HEK293 (cell line): Measurements from ENCODE around the gene NUP62.

Source experiments
- CTCF ChIA-PET: fragments of 350-600 bp; formaldehyde crosslinking; extraction: SDS; loops from one replicate; lab custom pipeline; 2021; ENCODE audit warnings: antibody characterized with exemption; lab: Yijun Ruan, JAX
- POLR2A ChIA-PET: fragments of 300-600 bp; formaldehyde crosslinking; extraction: SDS; loops from one replicate; lab custom pipeline; 2020; ENCODE audit warnings: antibody characterized with exemption, inconsistent platforms; lab: Yijun Ruan, JAX
- H3K27ac ChIP-seq: fragments of 200-500 bp; sonication (Bioruptor generic); 2 replicates; pipeline ENCODE4 v1.5.1; 2014; ENCODE audit warnings: low read depth, low read length, control low read depth, inconsistent platforms; ENCODE audit errors: extremely low read depth
- H3K36me3 ChIP-seq, 2 experiments: fragments of 200-500 bp in 1 of 2; sonication (Bioruptor generic) in 1 of 2; 1 replicate in 1 of 2; 2 replicates in 1 of 2; pipeline ENCODE4 v1.5.1; 2014 to 2017; ENCODE audit warnings: inconsistent platforms in 2 of 2, low read length in 2 of 2; ENCODE audit not compliant: control insufficient read depth in 2 of 2, insufficient read depth in 1 of 2
- H3K4me1 ChIP-seq: fragments of 200-500 bp; sonication (Bioruptor generic); 2 replicates; pipeline ENCODE4 v1.5.1; 2014; ENCODE audit warnings: mild to moderate bottlenecking, low read length, inconsistent platforms; ENCODE audit not compliant: control insufficient read depth, insufficient read depth
- H3K4me3 ChIP-seq: 2 replicates; pipeline ENCODE4 v1.5.1; 2011; ENCODE audit warnings: low read depth, mild to moderate bottlenecking, control low read depth, low read length, moderate library complexity
- H3K9me3 ChIP-seq: fragments of 200-500 bp; sonication (Bioruptor generic); 2 replicates; pipeline ENCODE4 v1.5.1; 2014; ENCODE audit warnings: low read depth, low read length, inconsistent platforms; ENCODE audit not compliant: control insufficient read depth, insufficient read depth
- GLIS1 ChIP-seq: fragments of 450-650 bp; formaldehyde crosslinking; IDR thresholded peaks from 2 replicates; pipeline ENCODE4 v1.5.1; 2016; ENCODE audit warnings: missing biosample characterization, missing genetic modification characterization
- KLF16 ChIP-seq: fragments of 450-650 bp; formaldehyde crosslinking; IDR thresholded peaks from 2 replicates; pipeline ENCODE4 v1.5.1; 2017; ENCODE audit warnings: missing biosample characterization, missing genetic modification characterization
- RBAK ChIP-seq: fragments of 450-650 bp; formaldehyde crosslinking; IDR thresholded peaks from 2 replicates; pipeline ENCODE4 v1.5.1; 2016; ENCODE audit warnings: missing biosample characterization, missing genetic modification characterization
- TCF7L2 ChIP-seq: IDR thresholded peaks from 2 replicates; pipeline ENCODE4 v1.6.1; 2011; ENCODE audit warnings: low read depth, mild to moderate bottlenecking, inconsistent platforms, low read length, moderate library complexity, borderline replicate concordance
- YY2 ChIP-seq: fragments of 450-650 bp; formaldehyde crosslinking; IDR thresholded peaks from 2 replicates; pipeline ENCODE4 v1.5.1; 2016; ENCODE audit warnings: missing biosample characterization, missing genetic modification characterization
- ZBTB8A ChIP-seq: fragments of 450-650 bp; formaldehyde crosslinking; IDR thresholded peaks from 2 replicates; pipeline ENCODE4 v1.5.1; 2016; ENCODE audit warnings: missing biosample characterization, missing genetic modification characterization
- ZNF311 ChIP-seq: fragments of 450-650 bp; formaldehyde crosslinking; IDR thresholded peaks from 2 replicates; pipeline ENCODE4 v1.5.1; 2017; ENCODE audit warnings: missing biosample characterization, missing genetic modification characterization, borderline replicate concordance
- ZNF350 ChIP-seq: fragments of 450-650 bp; formaldehyde crosslinking; IDR thresholded peaks from 2 replicates; pipeline ENCODE4 v1.5.0; 2017; ENCODE audit warnings: missing biosample characterization, mild to moderate bottlenecking, missing genetic modification characterization
- ZNF391 ChIP-seq: fragments of 450-650 bp; formaldehyde crosslinking; IDR thresholded peaks from 2 replicates; pipeline ENCODE4 v1.5.1; 2016; ENCODE audit warnings: low read depth, missing biosample characterization, missing genetic modification characterization, borderline replicate concordance
- ZNF423 ChIP-seq: fragments of 450-650 bp; formaldehyde crosslinking; IDR thresholded peaks from 2 replicates; pipeline ENCODE4 v1.5.1; 2016; ENCODE audit warnings: missing biosample characterization, missing genetic modification characterization
- ZNF426 ChIP-seq: fragments of 450-650 bp; formaldehyde crosslinking; IDR thresholded peaks from 2 replicates; pipeline ENCODE4 v1.5.1; 2017; ENCODE audit warnings: missing biosample characterization, missing genetic modification characterization, mild to moderate bottlenecking, inconsistent platforms, moderate library complexity
- ZNF560 ChIP-seq: fragments of 450-650 bp; formaldehyde crosslinking; IDR thresholded peaks from 2 replicates; pipeline ENCODE4 v1.5.1; 2017; ENCODE audit warnings: missing biosample characterization, missing genetic modification characterization, borderline replicate concordance
- ZNF561 ChIP-seq: fragments of 450-650 bp; IDR thresholded peaks from 2 replicates; pipeline ENCODE4 v1.5.1; 2018; ENCODE audit warnings: missing biosample characterization, missing genetic modification characterization, borderline replicate concordance
- ZNF624 ChIP-seq: fragments of 450-650 bp; formaldehyde crosslinking; IDR thresholded peaks from 2 replicates; pipeline ENCODE4 v1.5.1; 2017; ENCODE audit warnings: missing biosample characterization, missing genetic modification characterization
- ZNF664 ChIP-seq: fragments of 450-650 bp; formaldehyde crosslinking; IDR thresholded peaks from 2 replicates; pipeline ENCODE4 v1.5.1; 2016; ENCODE audit warnings: missing biosample characterization, missing genetic modification characterization
- TF ChIP-seq, protein P1 (sequence below): fragments of 450-650 bp; formaldehyde crosslinking; IDR thresholded peaks from 2 replicates; pipeline ENCODE4 v1.5.1; 2016; ENCODE audit warnings: missing biosample characterization, missing genetic modification characterization
- TF ChIP-seq, protein P2 (sequence below): fragments of 450-650 bp; formaldehyde crosslinking; IDR thresholded peaks from 2 replicates; pipeline ENCODE4 v1.5.1; 2017; ENCODE audit warnings: missing biosample characterization, missing genetic modification characterization
- TF ChIP-seq, protein P3 (sequence below): fragments of 450-650 bp; formaldehyde crosslinking; IDR thresholded peaks from 2 replicates; pipeline ENCODE4 v1.5.1; 2016; ENCODE audit warnings: missing biosample characterization, missing genetic modification characterization
- TF ChIP-seq, protein P4 (sequence below): fragments of 450-650 bp; formaldehyde crosslinking; IDR thresholded peaks from 2 replicates; pipeline ENCODE4 v1.5.1; 2016; ENCODE audit warnings: missing biosample characterization, missing genetic modification characterization
- TF ChIP-seq, protein P5 (sequence below): IDR thresholded peaks from 2 replicates; pipeline ENCODE4 v1.6.1; 2011; ENCODE audit warnings: mild to moderate bottlenecking, low read depth, low read length, borderline replicate concordance
- TF ChIP-seq, protein P6 (sequence below): fragments of 450-650 bp; formaldehyde crosslinking; IDR thresholded peaks from 2 replicates; pipeline ENCODE4 v1.5.1; 2016; ENCODE audit warnings: missing biosample characterization, missing genetic modification characterization
- TF ChIP-seq, protein P7 (sequence below): fragments of 450-650 bp; formaldehyde crosslinking; IDR thresholded peaks from 2 replicates; pipeline ENCODE4 v1.5.1; 2016; ENCODE audit warnings: missing biosample characterization, missing genetic modification characterization

Gene NUP62

DNA sequence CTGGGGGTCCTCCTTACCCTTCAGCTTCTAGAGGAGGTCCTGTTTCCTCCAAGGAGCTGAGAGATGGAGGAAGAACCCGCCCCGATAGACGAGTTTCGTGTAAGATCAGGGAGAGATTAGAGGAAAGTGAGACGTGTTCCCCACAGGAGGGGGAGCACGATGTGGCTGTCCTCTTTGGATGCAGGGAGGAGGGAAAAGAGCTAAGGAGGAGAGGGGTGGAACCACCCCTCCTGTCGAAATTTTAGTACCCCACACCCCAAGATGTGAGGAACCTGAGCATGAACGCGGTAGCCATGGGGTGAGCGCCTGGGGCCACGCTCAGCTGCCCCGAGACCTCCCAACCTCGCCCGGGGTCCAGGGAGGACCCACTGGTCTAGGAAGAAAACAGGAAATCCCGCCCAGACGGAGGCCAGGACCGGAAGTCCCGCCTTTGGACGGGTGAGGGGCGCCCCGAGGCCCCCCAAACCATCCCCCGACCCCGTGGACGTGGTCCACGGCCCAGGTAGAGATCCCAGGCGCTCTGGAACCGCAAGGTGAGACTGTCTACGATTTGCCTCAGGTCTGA is 53.4 kb downstream of the NUP62 start:
- no peaks in the 10 kb centered on the region for H3K9me3 ChIP-seq
- CTCF ChIA-PET: interaction anchor here (0.6 kb wide), 2 partner anchors 59 to 271 kb away, joined by 3 read pairs; no protein-coding TSS in a partner anchor
- peaks cover 9% of the 10 kb centered on the region for H3K4me1 ChIP-seq
- peak overlapping the region; percentile 94 for H3K27ac ChIP-seq
- H3K4me3 ChIP-seq: peak overlapping the region; percentile 79
- POLR2A ChIA-PET: interaction anchor here (0.7 to 4.8 kb wide), 14 partner anchors 8 to 235 kb away, joined by 3 to 41 read pairs (median 6); partner anchors contain the start of genes ATF5, FUZ, NUP62 and PNKP
- peaks cover 3 to 43% of the 10 kb centered on the region in 2 experiments; a peak in 2 of 3 replicates for H3K36me3 ChIP-seq
- TF ChIP-seq, protein P1, sequence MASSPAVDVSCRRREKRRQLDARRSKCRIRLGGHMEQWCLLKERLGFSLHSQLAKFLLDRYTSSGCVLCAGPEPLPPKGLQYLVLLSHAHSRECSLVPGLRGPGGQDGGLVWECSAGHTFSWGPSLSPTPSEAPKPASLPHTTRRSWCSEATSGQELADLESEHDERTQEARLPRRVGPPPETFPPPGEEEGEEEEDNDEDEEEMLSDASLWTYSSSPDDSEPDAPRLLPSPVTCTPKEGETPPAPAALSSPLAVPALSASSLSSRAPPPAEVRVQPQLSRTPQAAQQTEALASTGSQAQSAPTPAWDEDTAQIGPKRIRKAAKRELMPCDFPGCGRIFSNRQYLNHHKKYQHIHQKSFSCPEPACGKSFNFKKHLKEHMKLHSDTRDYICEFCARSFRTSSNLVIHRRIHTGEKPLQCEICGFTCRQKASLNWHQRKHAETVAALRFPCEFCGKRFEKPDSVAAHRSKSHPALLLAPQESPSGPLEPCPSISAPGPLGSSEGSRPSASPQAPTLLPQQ (tag by site-specific recombination): no peak; the same call in 1 of the 2 replicates
- peak; percentile 36; the same call in 1 of the 2 replicates for TF ChIP-seq ZNF561 (tag by site-specific recombination)
- TF ChIP-seq YY2 (tag by site-specific recombination): no peak
- no peak for TF ChIP-seq KLF16
- TF ChIP-seq, protein P2, sequence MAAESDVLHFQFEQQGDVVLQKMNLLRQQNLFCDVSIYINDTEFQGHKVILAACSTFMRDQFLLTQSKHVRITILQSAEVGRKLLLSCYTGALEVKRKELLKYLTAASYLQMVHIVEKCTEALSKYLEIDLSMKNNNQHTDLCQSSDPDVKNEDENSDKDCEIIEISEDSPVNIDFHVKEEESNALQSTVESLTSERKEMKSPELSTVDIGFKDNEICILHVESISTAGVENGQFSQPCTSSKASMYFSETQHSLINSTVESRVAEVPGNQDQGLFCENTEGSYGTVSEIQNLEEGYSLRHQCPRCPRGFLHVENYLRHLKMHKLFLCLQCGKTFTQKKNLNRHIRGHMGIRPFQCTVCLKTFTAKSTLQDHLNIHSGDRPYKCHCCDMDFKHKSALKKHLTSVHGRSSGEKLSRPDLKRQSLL: no peak
- TF ChIP-seq ZNF560 (tag by site-specific recombination): no peak
- no peak for TF ChIP-seq ZNF391 (tag by site-specific recombination)
- TF ChIP-seq, protein P3, sequence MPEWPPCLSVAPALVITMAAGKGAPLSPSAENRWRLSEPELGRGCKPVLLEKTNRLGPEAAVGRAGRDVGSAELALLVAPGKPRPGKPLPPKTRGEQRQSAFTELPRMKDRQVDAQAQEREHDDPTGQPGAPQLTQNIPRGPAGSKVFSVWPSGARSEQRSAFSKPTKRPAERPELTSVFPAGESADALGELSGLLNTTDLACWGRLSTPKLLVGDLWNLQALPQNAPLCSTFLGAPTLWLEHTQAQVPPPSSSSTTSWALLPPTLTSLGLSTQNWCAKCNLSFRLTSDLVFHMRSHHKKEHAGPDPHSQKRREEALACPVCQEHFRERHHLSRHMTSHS (tag by site-specific recombination): no peak
- peak; percentile 100 for TF ChIP-seq ZBTB8A
- no peak for TF ChIP-seq ZNF426 (tag by site-specific recombination)
- no peak for TF ChIP-seq ZNF350 (tag by site-specific recombination)
- TF ChIP-seq ZNF624 (tag by site-specific recombination): no peak
- no peak for TF ChIP-seq ZNF423
- TF ChIP-seq, protein P4, sequence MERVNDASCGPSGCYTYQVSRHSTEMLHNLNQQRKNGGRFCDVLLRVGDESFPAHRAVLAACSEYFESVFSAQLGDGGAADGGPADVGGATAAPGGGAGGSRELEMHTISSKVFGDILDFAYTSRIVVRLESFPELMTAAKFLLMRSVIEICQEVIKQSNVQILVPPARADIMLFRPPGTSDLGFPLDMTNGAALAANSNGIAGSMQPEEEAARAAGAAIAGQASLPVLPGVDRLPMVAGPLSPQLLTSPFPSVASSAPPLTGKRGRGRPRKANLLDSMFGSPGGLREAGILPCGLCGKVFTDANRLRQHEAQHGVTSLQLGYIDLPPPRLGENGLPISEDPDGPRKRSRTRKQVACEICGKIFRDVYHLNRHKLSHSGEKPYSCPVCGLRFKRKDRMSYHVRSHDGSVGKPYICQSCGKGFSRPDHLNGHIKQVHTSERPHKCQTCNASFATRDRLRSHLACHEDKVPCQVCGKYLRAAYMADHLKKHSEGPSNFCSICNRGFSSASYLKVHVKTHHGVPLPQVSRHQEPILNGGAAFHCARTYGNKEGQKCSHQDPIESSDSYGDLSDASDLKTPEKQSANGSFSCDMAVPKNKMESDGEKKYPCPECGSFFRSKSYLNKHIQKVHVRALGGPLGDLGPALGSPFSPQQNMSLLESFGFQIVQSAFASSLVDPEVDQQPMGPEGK: peak; percentile 91
- TF ChIP-seq, protein P5, sequence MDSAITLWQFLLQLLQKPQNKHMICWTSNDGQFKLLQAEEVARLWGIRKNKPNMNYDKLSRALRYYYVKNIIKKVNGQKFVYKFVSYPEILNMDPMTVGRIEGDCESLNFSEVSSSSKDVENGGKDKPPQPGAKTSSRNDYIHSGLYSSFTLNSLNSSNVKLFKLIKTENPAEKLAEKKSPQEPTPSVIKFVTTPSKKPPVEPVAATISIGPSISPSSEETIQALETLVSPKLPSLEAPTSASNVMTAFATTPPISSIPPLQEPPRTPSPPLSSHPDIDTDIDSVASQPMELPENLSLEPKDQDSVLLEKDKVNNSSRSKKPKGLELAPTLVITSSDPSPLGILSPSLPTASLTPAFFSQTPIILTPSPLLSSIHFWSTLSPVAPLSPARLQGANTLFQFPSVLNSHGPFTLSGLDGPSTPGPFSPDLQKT: no peak
- TF ChIP-seq, protein P6, sequence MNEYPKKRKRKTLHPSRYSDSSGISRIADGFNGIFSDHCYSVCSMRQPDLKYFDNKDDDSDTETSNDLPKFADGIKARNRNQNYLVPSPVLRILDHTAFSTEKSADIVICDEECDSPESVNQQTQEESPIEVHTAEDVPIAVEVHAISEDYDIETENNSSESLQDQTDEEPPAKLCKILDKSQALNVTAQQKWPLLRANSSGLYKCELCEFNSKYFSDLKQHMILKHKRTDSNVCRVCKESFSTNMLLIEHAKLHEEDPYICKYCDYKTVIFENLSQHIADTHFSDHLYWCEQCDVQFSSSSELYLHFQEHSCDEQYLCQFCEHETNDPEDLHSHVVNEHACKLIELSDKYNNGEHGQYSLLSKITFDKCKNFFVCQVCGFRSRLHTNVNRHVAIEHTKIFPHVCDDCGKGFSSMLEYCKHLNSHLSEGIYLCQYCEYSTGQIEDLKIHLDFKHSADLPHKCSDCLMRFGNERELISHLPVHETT (tag by site-specific recombination): no peak
- TF ChIP-seq TCF7L2: no peak
- TF ChIP-seq GLIS1 (tag by site-specific recombination): peak; percentile 22; the same call in 1 of the 2 replicates
- TF ChIP-seq, protein P7, sequence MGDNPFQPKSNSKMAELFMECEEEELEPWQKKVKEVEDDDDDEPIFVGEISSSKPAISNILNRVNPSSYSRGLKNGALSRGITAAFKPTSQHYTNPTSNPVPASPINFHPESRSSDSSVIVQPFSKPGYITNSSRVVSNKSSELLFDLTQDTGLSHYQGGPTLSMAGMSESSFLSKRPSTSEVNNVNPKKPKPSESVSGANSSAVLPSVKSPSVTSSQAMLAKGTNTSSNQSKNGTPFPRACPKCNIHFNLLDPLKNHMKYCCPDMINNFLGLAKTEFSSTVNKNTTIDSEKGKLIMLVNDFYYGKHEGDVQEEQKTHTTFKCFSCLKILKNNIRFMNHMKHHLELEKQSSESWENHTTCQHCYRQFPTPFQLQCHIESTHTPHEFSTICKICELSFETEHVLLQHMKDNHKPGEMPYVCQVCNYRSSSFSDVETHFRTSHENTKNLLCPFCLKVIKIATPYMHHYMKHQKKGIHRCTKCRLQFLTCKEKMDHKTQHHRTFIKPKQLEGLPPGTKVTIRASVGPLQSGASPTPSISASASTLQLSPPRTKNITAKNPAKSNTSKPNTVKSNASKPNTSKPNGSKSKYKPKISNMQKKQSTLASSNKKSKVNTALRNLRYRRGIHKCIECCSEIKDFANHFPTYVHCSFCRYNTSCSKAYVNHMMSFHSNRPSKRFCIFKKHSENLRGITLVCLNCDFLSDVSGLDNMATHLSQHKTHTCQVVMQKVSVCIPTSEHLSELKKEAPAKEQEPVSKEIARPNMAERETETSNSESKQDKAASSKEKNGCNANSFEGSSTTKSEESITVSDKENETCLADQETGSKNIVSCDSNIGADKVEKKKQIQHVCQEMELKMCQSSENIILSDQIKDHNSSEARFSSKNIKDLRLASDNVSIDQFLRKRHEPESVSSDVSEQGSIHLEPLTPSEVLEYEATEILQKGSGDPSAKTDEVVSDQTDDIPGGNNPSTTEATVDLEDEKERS (tag by site-specific recombination): no peak
- TF ChIP-seq RBAK (tag by site-specific recombination): 0 out of 2 replicates have a peak, but pooled peaks have one; percentile 9
- no peak for TF ChIP-seq ZNF311
- TF ChIP-seq ZNF664 (tag by site-specific recombination): no peak
